GM12892 (cell line): ENCODE results near the gene PLOD3.

Source experiments
- POLR2A ChIP-seq: IDR thresholded peaks from 2 replicates; pipeline ENCODE4 v1.6.1; 2011; ENCODE audit warnings: low read depth, low read length, control low read depth
- POLR2AphosphoS5 ChIP-seq: IDR thresholded peaks from 2 replicates; pipeline ENCODE4 v1.6.1; 2011; ENCODE audit warnings: low read depth, low read length, control low read depth

DNA sequence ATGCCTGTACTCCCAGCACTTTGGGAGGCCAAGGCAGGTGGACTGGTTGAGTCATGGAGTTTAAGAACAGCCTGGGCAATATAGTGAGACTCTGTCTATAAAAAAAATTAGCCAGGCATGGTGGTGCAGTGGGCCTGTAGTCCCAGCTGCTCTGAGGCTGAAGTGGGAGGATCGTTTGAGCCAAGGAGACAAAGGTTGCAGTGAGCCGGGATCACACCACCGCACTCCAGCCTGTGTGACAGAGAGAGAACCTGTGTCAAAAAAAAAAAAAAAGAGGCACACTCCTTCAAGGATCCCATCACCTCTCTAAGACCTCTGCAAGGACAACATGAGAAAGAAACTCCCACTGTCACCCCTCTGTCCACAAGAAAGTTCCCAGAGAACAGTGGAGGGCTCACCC, 41.7 kb downstream of the PLOD3 start:
- TF ChIP-seq POLR2AphosphoS5 (no peak), POLR2A (no peak)
